ENCODE results near the gene ARL10.
A peak's percentile ranks its signal among the peaks of the same experiment; 100 is the strongest.
"Not testable (repeated sequence)": the region's sequence is repeated elsewhere in the genome, so short reads cannot be mapped to it uniquely, and the experiment has no call there.

Gene ARL10

DNA sequence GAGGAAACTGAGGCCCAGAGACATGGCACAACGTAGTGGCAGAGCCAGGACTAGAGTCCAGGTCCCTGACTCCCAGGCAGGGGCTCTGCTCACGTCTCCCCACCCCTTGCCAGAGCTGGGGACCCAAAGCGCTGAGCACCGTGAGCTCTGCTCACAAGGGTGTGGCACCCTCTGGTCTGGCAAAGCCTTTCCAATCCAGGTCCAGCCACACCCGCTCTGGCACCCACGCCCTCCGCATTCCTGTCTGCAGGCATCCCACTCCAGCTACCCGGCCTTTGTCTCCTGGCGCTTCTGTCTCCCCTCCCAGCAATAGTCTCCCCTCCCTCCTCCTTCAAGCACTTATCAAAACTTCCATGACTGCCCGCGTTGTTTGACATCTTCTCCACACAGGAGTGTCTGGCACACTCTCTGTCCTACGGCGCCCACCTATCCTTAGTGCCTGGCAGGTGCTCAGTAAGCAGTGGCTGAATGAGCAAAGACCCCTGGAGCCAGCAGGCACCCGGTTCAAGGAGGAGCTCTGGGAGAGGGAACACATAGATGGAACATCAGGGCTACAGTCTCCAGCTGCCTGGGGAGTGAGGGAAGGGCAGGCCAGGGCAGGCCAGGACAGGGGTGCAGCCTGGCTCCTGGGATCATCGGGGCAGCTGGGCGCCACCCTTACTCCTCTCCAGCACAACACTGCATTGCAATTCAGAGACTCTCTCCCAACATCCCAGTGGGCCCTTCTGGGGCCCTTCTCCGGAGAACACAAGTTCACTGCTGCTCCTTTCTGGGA lies 35.3 kb downstream of the ARL10 start:
- no peaks in the 10 kb centered on the region for H3K27me3 ChIP-seq (ENCODE audit: control insufficient read depth in 1 of 2, insufficient read depth in 2 of 2, low read length in 2 of 2)
- peak overlapping the region; percentile 56 for H3K27ac ChIP-seq (ENCODE audit: low read depth, low read length)
- peaks cover 5 to 22% of the 10 kb centered on the region in 2 donors for H3K36me3 ChIP-seq (ENCODE audit: control insufficient read depth in 1 of 2, insufficient read depth in 2 of 2, low read length in 2 of 2)
- peak overlapping the region; percentile 48 to 55 for H3K9ac ChIP-seq (ENCODE audit: low read depth in 1 of 2, low read length in 2 of 2)
- peak overlapping the region in 1 of 2 donors; percentile 10 for H3K4me3 ChIP-seq (ENCODE audit: low read depth in 1 of 2, low read length in 2 of 2)
- H3K4me1 ChIP-seq (ENCODE audit: control insufficient read depth in 1 of 2, insufficient read depth in 2 of 2, low read length in 2 of 2), result peaks cover 34 to 45% of the 10 kb centered on the region in 2 donors
- H3K9me3 ChIP-seq (ENCODE audit: control insufficient read depth in 1 of 2, low read length in 2 of 2), result no peaks in the 10 kb centered on the region

- Histone ChIP-seq H3K4me1 (ENCODE audit: control insufficient read depth in 1 of 2, insufficient read depth in 2 of 2, low read length in 2 of 2) (peaks cover 44 to 55% of the 10 kb centered on the region in 2 donors), H3K36me3 (ENCODE audit: control insufficient read depth in 1 of 2, insufficient read depth in 2 of 2, low read length in 2 of 2) (peaks cover 8 to 25% of the 10 kb centered on the region in 2 donors), H3K27ac (ENCODE audit: low read depth, low read length) (peak overlapping the region; percentile 56), H3K9me3 (ENCODE audit: control insufficient read depth in 1 of 2, low read length in 2 of 2) (no peaks in the 10 kb centered on the region), H3K9ac (ENCODE audit: low read depth in 1 of 2, low read length in 2 of 2) (peak overlapping the region in 1 of 2 donors; percentile 48), H3K4me3 (ENCODE audit: low read depth in 1 of 2, low read length in 2 of 2) (peak overlapping the region in 1 of 2 donors; percentile 10), H3K27me3 (ENCODE audit: control insufficient read depth in 1 of 2, insufficient read depth in 2 of 2, low read length in 2 of 2) (no peaks in the 10 kb centered on the region)
Measured at GRCh38 chr5:176401281-176402205, 36.3 kb downstream of the ARL10 start.

DNA sequence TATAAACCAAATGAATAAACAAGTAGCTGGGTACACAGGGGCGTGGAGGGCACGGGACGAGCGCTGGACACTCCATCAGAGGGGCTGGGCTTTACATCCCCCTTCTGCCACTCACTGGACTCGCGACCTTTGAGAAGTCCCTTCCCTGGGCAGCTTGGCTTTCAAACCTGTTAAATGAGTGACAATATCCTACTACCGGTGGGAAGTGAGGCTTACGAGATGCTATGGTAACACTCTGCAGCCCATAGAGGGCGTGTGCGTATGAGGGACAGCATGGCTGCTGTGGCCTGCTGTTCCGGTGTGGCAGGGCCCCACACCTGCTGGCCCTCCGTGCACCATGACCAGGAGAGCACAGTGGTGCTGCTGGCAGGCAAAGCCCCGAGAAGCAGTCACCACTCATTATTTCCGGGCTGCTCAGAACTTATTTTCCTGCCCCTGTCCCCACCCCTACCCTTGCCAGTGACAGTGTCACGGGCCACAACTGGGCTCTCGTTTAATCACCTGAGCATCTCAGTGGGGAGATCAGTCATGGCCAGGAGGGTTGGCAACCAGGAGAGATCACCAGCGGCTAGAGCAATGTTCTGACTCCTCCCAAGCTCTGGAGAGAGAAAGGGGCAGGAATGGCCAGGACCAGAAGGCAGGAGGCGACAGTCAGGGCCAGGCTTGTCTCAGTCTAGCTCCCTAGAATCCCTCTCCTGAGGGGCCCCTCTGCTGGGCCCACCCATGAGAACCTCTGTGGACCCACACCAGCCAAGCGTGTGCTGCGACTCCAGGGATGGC lies 40.6 kb downstream of the ARL10 start:
- Histone ChIP-seq H3K27ac (ENCODE audit: low read depth, low read length) (no peak overlapping the region), H3K9me3 (ENCODE audit: control insufficient read depth in 1 of 2, low read length in 2 of 2) (no peaks in the 10 kb centered on the region), H3K9ac (ENCODE audit: low read depth in 1 of 2, low read length in 2 of 2) (no peak overlapping the region), H3K4me3 (ENCODE audit: low read depth in 1 of 2, low read length in 2 of 2) (no peak overlapping the region), H3K4me1 (ENCODE audit: control insufficient read depth in 1 of 2, insufficient read depth in 2 of 2, low read length in 2 of 2) (peaks cover 41 to 57% of the 10 kb centered on the region in 2 donors), H3K27me3 (ENCODE audit: control insufficient read depth in 1 of 2, insufficient read depth in 2 of 2, low read length in 2 of 2) (no peaks in the 10 kb centered on the region), H3K36me3 (ENCODE audit: control insufficient read depth in 1 of 2, insufficient read depth in 2 of 2, low read length in 2 of 2) (peaks cover 23 to 40% of the 10 kb centered on the region in 2 donors)

DNA sequence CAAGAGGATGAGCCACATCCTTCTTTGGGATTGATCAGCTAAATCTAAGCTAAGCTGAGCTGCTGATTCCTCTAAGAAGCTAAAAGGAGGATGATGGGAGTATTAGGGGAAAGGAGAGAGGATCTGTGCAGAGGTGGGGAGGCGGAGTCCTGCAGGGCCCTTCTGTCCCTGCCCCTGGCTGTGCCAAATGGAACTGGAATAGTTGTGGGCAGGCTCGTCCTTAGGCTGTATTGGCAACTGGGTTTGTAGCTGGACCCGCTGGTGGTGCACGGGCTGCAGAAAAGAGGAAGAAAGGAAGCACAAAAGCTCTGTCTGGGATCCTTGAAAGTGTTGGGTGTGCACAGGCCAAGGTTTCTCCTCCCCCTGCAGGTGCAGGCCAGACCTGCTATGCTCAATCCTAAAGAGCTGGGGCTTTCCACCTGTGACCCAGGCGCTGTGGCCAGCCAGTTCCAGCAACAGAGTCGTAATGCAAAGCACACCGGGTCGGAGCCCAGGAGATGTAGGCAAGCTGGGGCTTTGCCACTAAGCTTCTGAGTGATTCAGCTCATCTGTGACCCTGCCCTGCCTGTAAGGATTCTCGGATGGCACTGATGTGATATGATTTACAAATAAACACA lies 41.3 kb downstream of the ARL10 start:
- peaks cover 23 to 42% of the 10 kb centered on the region in 2 donors for H3K36me3 ChIP-seq (ENCODE audit: control insufficient read depth in 1 of 2, insufficient read depth in 2 of 2, low read length in 2 of 2)
- no peak overlapping the region for H3K27ac ChIP-seq (ENCODE audit: low read depth, low read length)
- H3K4me1 ChIP-seq (ENCODE audit: control insufficient read depth in 1 of 2, insufficient read depth in 2 of 2, low read length in 2 of 2), result peaks cover 38 to 56% of the 10 kb centered on the region in 2 donors
- no peak overlapping the region for H3K4me3 ChIP-seq (ENCODE audit: low read depth in 1 of 2, low read length in 2 of 2)
- H3K9ac ChIP-seq (ENCODE audit: low read depth in 1 of 2, low read length in 2 of 2), result peak overlapping the region in 1 of 2 donors; percentile 32
- H3K9me3 ChIP-seq (ENCODE audit: control insufficient read depth in 1 of 2, low read length in 2 of 2), result no peaks in the 10 kb centered on the region
- H3K27me3 ChIP-seq (ENCODE audit: control insufficient read depth in 1 of 2, insufficient read depth in 2 of 2, low read length in 2 of 2), result no peaks in the 10 kb centered on the region

- Histone ChIP-seq H3K36me3 (ENCODE audit: control insufficient read depth in 1 of 2, insufficient read depth in 2 of 2, low read length in 2 of 2) (peaks cover 27 to 45% of the 10 kb centered on the region in 2 donors), H3K4me1 (ENCODE audit: control insufficient read depth in 1 of 2, insufficient read depth in 2 of 2, low read length in 2 of 2) (peaks cover 32 to 52% of the 10 kb centered on the region in 2 donors), H3K4me3 (ENCODE audit: low read depth in 1 of 2, low read length in 2 of 2) (no peak overlapping the region), H3K9ac (ENCODE audit: low read depth in 1 of 2, low read length in 2 of 2) (no peak overlapping the region), H3K9me3 (ENCODE audit: control insufficient read depth in 1 of 2, low read length in 2 of 2) (no peaks in the 10 kb centered on the region), H3K27me3 (ENCODE audit: control insufficient read depth in 1 of 2, insufficient read depth in 2 of 2, low read length in 2 of 2) (no peaks in the 10 kb centered on the region), H3K27ac (ENCODE audit: low read depth, low read length) (no peak overlapping the region)
Measured at GRCh38 chr5:176407456-176408251, 42.4 kb downstream of the ARL10 start.

DNA sequence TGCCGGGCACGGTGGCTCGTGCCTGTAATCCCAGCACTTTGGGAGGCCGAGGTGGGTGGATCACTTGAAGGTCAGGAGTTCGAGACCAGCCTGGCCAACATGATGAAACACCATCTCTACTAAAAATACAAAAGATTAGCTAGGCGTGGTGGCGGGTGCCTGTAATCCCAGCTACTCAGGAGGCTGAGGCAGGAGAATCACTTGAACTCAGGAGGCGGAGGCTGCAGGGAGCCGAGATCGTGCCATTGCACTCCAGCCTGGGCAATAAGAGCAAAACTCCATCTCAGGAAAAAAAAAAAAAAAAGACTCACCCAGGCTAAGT lies 42.9 kb downstream of the ARL10 start:
- H3K27me3 ChIP-seq (ENCODE audit: control insufficient read depth in 1 of 2, insufficient read depth in 2 of 2, low read length in 2 of 2); H3K9ac ChIP-seq (ENCODE audit: low read depth in 1 of 2, low read length in 2 of 2); H3K27ac ChIP-seq (ENCODE audit: low read depth, low read length); H3K9me3 ChIP-seq (ENCODE audit: control insufficient read depth in 1 of 2, low read length in 2 of 2); H3K4me3 ChIP-seq (ENCODE audit: low read depth in 1 of 2, low read length in 2 of 2): not testable (repeated sequence)
- Histone ChIP-seq H3K36me3 (ENCODE audit: control insufficient read depth in 1 of 2, insufficient read depth in 2 of 2, low read length in 2 of 2) (peaks cover 27 to 45% of the 10 kb centered on the region in 2 donors), H3K4me1 (ENCODE audit: control insufficient read depth in 1 of 2, insufficient read depth in 2 of 2, low read length in 2 of 2) (peaks cover 38 to 47% of the 10 kb centered on the region in 2 donors)

GRCh38 chr5:176408590-176408989 lies 43.3 kb downstream of the ARL10 start:
- Histone ChIP-seq H3K9me3 (ENCODE audit: control insufficient read depth in 1 of 2, low read length in 2 of 2) (no peaks in the 10 kb centered on the region), H3K27ac (ENCODE audit: low read depth, low read length) (no peak overlapping the region), H3K9ac (ENCODE audit: low read depth in 1 of 2, low read length in 2 of 2) (no peak overlapping the region), H3K4me1 (ENCODE audit: control insufficient read depth in 1 of 2, insufficient read depth in 2 of 2, low read length in 2 of 2) (peaks cover 41 to 45% of the 10 kb centered on the region in 2 donors), H3K4me3 (ENCODE audit: low read depth in 1 of 2, low read length in 2 of 2) (no peak overlapping the region), H3K36me3 (ENCODE audit: control insufficient read depth in 1 of 2, insufficient read depth in 2 of 2, low read length in 2 of 2) (peaks cover 27 to 45% of the 10 kb centered on the region in 2 donors), H3K27me3 (ENCODE audit: control insufficient read depth in 1 of 2, insufficient read depth in 2 of 2, low read length in 2 of 2) (no peaks in the 10 kb centered on the region)

DNA sequence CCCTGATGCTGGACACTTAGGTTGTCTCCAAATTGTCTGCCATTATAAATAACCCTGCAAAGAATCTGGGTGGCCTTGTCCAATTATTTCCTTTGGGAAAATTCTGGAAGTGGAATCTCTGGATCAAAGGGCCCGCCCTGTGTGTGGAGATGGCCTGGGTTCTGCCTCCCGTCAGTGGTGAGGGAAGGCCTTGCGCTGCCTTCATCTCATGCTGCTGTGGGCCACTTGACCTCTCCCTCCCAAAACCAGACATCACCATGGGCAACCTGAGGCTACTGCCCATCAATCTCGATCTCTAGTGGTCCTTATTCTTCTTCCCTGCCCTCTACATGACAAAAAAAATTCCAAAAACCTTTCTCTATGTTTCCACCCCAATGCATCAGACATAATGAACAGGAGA lies 44.5 kb downstream of the ARL10 start:
- Histone ChIP-seq H3K27me3 (ENCODE audit: control insufficient read depth in 1 of 2, insufficient read depth in 2 of 2, low read length in 2 of 2) (no peaks in the 10 kb centered on the region), H3K9ac (ENCODE audit: low read depth in 1 of 2, low read length in 2 of 2) (no peak overlapping the region), H3K4me3 (ENCODE audit: low read depth in 1 of 2, low read length in 2 of 2) (no peak overlapping the region), H3K36me3 (ENCODE audit: control insufficient read depth in 1 of 2, insufficient read depth in 2 of 2, low read length in 2 of 2) (peaks cover 27 to 45% of the 10 kb centered on the region in 2 donors), H3K9me3 (ENCODE audit: control insufficient read depth in 1 of 2, low read length in 2 of 2) (no peaks in the 10 kb centered on the region), H3K27ac (ENCODE audit: low read depth, low read length) (no peak overlapping the region), H3K4me1 (ENCODE audit: control insufficient read depth in 1 of 2, insufficient read depth in 2 of 2, low read length in 2 of 2) (peaks cover 44 to 47% of the 10 kb centered on the region in 2 donors)

Data from duodenal mucosa (tissue), 2 donors.